ENCODE data around the gene PAM. TPM values are rescaled to one million over a fixed set of nuclear protein-coding genes. Genes with fewer than 3 reads are reported as not detected.
A peak's percentile ranks its signal among the peaks of the same experiment; 100 is the strongest.

The PAM gene
- total RNA-seq, 2 donors from 2014 or later: 32.9 to 38.2 TPM

DNA sequence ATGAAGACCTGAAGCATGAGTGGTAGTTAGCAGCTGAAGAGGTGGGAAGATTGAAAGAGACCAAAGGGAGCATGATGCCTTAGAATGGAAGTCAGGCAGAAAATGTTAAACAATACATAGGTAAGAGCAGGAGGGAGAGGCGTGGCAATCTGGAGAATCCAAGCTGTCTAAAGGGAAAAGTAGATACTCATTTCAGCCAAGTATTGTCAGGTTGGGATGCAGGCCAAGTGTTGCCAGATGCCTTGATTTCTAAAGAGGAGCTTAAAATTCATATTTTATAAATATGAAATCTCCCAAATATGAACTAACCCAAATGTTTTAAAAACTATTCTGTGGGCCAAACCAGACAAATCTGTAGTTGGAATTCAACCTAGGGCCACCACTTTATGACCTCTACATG, 4.2 kb downstream of the PAM start:
- peaks cover 50% of the 10 kb centered on the region for H3K27me3 ChIP-seq (ENCODE audit: control insufficient read depth, insufficient read depth, low read length, poor library complexity, severe bottlenecking)
- H3K36me3 ChIP-seq (ENCODE audit: control insufficient read depth, insufficient read depth, low read length): no peaks in the 10 kb centered on the region
- Mint-ChIP-seq H3K9me3 (no peaks in the 10 kb centered on the region), H3K27me3 (ENCODE audit: insufficient read depth) (peaks cover 21% of the 10 kb centered on the region), H3K27ac (no peak overlapping the region), H3K4me3 (no peak overlapping the region), H3K4me1 (peaks cover 25% of the 10 kb centered on the region), H3K36me3 (ENCODE audit: low read depth) (no peaks in the 10 kb centered on the region)
- H3K9ac ChIP-seq (ENCODE audit: extremely low read depth, low read length, poor library complexity, severe bottlenecking): no peak overlapping the region
- no peak overlapping the region for H3K4me3 ChIP-seq (ENCODE audit: low read length)
- TF ChIP-seq, protein P1, sequence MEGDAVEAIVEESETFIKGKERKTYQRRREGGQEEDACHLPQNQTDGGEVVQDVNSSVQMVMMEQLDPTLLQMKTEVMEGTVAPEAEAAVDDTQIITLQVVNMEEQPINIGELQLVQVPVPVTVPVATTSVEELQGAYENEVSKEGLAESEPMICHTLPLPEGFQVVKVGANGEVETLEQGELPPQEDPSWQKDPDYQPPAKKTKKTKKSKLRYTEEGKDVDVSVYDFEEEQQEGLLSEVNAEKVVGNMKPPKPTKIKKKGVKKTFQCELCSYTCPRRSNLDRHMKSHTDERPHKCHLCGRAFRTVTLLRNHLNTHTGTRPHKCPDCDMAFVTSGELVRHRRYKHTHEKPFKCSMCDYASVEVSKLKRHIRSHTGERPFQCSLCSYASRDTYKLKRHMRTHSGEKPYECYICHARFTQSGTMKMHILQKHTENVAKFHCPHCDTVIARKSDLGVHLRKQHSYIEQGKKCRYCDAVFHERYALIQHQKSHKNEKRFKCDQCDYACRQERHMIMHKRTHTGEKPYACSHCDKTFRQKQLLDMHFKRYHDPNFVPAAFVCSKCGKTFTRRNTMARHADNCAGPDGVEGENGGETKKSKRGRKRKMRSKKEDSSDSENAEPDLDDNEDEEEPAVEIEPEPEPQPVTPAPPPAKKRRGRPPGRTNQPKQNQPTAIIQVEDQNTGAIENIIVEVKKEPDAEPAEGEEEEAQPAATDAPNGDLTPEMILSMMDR (conservative IDR thresholded peaks at IDR 0.05): no peak
- 95 to 100% methylated on average over 1 of the region's 1 CpG for WGBS, 2 experiments (ENCODE audit: insufficient coverage in 1 of 2, insufficient read length in 1 of 2)
- no peak for DNase-seq
- no peaks in the 10 kb centered on the region for H3K9me3 ChIP-seq (ENCODE audit: control insufficient read depth, low read length)
- H3K27ac ChIP-seq (ENCODE audit: low read depth, low read length): no peak overlapping the region
- H3K4me1 ChIP-seq (ENCODE audit: control insufficient read depth, insufficient read depth, low read length): no peaks in the 10 kb centered on the region

DNA sequence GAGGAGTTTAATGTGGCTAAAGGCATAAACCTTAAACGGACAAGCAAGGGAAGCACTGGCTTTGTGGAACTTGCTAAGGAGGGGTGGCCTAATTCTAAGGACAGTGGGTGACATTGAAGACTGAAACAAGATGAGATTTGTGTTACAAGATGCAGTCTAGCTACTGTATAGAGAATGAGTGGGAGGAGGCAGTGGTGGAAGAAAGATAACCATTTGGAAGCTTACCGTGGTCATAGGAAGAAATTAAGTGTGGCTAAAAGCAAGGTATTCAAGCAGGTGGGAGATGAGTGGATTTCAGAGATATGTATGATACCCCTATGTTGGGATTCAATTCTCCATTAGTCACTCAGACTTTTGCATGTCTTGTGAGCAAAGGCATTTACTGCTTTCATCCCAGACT, 4.6 kb downstream of the PAM start:
- Mint-ChIP-seq H3K9me3 (no peaks in the 10 kb centered on the region), H3K27me3 (ENCODE audit: insufficient read depth) (peaks cover 17% of the 10 kb centered on the region), H3K36me3 (ENCODE audit: low read depth) (no peaks in the 10 kb centered on the region), H3K4me3 (no peak overlapping the region), H3K27ac (no peak overlapping the region), H3K4me1 (peaks cover 25% of the 10 kb centered on the region)
- WGBS, 2 experiments (ENCODE audit: insufficient coverage in 1 of 2, insufficient read length in 1 of 2): 93 to 100% methylated on average over 2 of the region's 2 CpGs
- DNase-seq: no peak
- Histone ChIP-seq H3K4me1 (ENCODE audit: control insufficient read depth, insufficient read depth, low read length) (no peaks in the 10 kb centered on the region), H3K36me3 (ENCODE audit: control insufficient read depth, insufficient read depth, low read length) (no peaks in the 10 kb centered on the region), H3K9ac (ENCODE audit: extremely low read depth, low read length, poor library complexity, severe bottlenecking) (no peak overlapping the region), H3K4me3 (ENCODE audit: low read length) (no peak overlapping the region), H3K27ac (ENCODE audit: low read depth, low read length) (no peak overlapping the region), H3K9me3 (ENCODE audit: control insufficient read depth, low read length) (no peaks in the 10 kb centered on the region), H3K27me3 (ENCODE audit: control insufficient read depth, insufficient read depth, low read length, poor library complexity, severe bottlenecking) (peaks cover 46% of the 10 kb centered on the region)
- TF ChIP-seq, protein P1 (conservative IDR thresholded peaks at IDR 0.05): no peak

DNA sequence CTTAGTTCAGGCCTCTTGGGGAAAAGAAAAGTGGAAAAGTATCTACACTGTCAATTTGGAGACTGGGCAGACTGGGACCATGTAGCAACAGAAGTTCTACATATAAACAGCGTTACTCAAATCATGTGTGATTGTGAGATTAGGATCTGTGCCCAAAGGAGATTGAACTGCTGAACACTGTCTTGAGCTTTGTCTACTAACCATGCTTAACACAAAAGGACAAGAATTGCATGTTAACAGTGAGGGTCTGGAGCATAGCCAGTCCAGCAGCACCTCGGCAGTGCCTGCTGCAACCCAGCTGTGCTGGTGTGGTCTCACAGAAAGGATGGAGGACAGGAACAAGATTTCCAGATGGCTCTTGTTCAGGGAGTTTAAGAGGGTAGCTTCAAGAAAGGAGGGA, 5.7 kb downstream of the PAM start:
- Histone ChIP-seq H3K9me3 (ENCODE audit: control insufficient read depth, low read length) (no peaks in the 10 kb centered on the region), H3K27ac (ENCODE audit: low read depth, low read length) (peak overlapping the region; percentile 21), H3K9ac (ENCODE audit: extremely low read depth, low read length, poor library complexity, severe bottlenecking) (no peak overlapping the region), H3K36me3 (ENCODE audit: control insufficient read depth, insufficient read depth, low read length) (no peaks in the 10 kb centered on the region), H3K4me1 (ENCODE audit: control insufficient read depth, insufficient read depth, low read length) (no peaks in the 10 kb centered on the region), H3K27me3 (ENCODE audit: control insufficient read depth, insufficient read depth, low read length, poor library complexity, severe bottlenecking) (peaks cover 38% of the 10 kb centered on the region), H3K4me3 (ENCODE audit: low read length) (no peak overlapping the region)
- peaks cover 12% of the 10 kb centered on the region for H3K27me3 Mint-ChIP-seq (ENCODE audit: insufficient read depth)
- H3K36me3 Mint-ChIP-seq (ENCODE audit: low read depth): no peaks in the 10 kb centered on the region
- DNase-seq: no peak
- no peaks in the 10 kb centered on the region for H3K9me3 Mint-ChIP-seq
- no peak overlapping the region for H3K27ac Mint-ChIP-seq
- no peak overlapping the region for H3K4me3 Mint-ChIP-seq
- H3K4me1 Mint-ChIP-seq: peaks cover 25% of the 10 kb centered on the region
- 83 to 100% methylated on average over 1 to 2 of the region's 2 CpGs for WGBS, 2 experiments (ENCODE audit: insufficient coverage in 1 of 2, insufficient read length in 1 of 2)
- TF ChIP-seq, protein P1 (conservative IDR thresholded peaks at IDR 0.05): no peak
